ENCODE measurements around the gene PTPRG. TPM values are rescaled to one million over a fixed set of nuclear protein-coding genes. Genes with fewer than 3 reads are reported as not detected.

The PTPRG gene
- total RNA-seq, 3 donors from 2014 or later (not counting 1 experiment from before 2014, with no cell fraction given) = 1.0 to 2.9 (median 2.5) TPM

GRCh38 chr3:61687206-61687605 lies 125.8 kb downstream of the PTPRG start:
- no peaks in the 10 kb centered on the region for H3K9me3 ChIP-seq (ENCODE audit: control insufficient read depth, insufficient read depth, low read length)
- WGBS (ENCODE audit: insufficient coverage) = 87% methylated on average over 2 of the region's 2 CpGs
- H3K27me3 ChIP-seq (ENCODE audit: control insufficient read depth, insufficient read depth, low read length) = no peaks in the 10 kb centered on the region

GRCh38 chr3:61687663-61688306 lies 126.4 kb downstream of the PTPRG start:
- Mint-ChIP-seq H3K9me3 (peaks cover 0 to 2% of the 10 kb centered on the region in 2 donors), H3K27ac (no peak overlapping the region), H3K4me3 (no peak overlapping the region), H3K27me3 (ENCODE audit: low read depth in 2 of 2) (no peaks in the 10 kb centered on the region), H3K4me1 (no peaks in the 10 kb centered on the region), H3K36me3 (no peaks in the 10 kb centered on the region)
- intact Hi-C loops (cut with micrococcal nuclease) = no loop called here
- H3K27ac ChIP-seq (ENCODE audit: low read length) = no peak overlapping the region
- H3K36me3 ChIP-seq (ENCODE audit: control insufficient read depth, insufficient read depth, low read length) = no peaks in the 10 kb centered on the region
- no peaks in the 10 kb centered on the region for H3K4me1 ChIP-seq (ENCODE audit: control insufficient read depth, insufficient read depth, low read length)
- H3K4me3 ChIP-seq (ENCODE audit: low read length) = no peak overlapping the region
- H3K27me3 ChIP-seq (ENCODE audit: control insufficient read depth, insufficient read depth, low read length) = no peaks in the 10 kb centered on the region
- DNase-seq (no peak), ATAC-seq (no peak)
- H3K9me3 ChIP-seq (ENCODE audit: control insufficient read depth, insufficient read depth, low read length) = no peaks in the 10 kb centered on the region
- WGBS (ENCODE audit: insufficient coverage) = 70% methylated on average over 5 of the region's 5 CpGs
- TF ChIP-seq CTCF (IDR thresholded peaks at IDR 0.05) = no peak

More at GRCh38 chr3:61687206-61687605, 125.8 kb downstream of the PTPRG start:
- Histone ChIP-seq H3K36me3 (ENCODE audit: control insufficient read depth, insufficient read depth, low read length) (no peaks in the 10 kb centered on the region), H3K27ac (ENCODE audit: low read length) (no peak overlapping the region), H3K4me3 (ENCODE audit: low read length) (no peak overlapping the region), H3K4me1 (ENCODE audit: control insufficient read depth, insufficient read depth, low read length) (no peaks in the 10 kb centered on the region)
- no peaks in the 10 kb centered on the region for H3K27me3 Mint-ChIP-seq (ENCODE audit: low read depth in 2 of 2)
- intact Hi-C loops (cut with micrococcal nuclease) = no loop called here
- no peak for DNase-seq
- no peaks in the 10 kb centered on the region for H3K36me3 Mint-ChIP-seq
- no peak overlapping the region for H3K4me3 Mint-ChIP-seq
- TF ChIP-seq CTCF (IDR thresholded peaks at IDR 0.05) = no peak
- H3K9me3 Mint-ChIP-seq = peaks cover 0 to 2% of the 10 kb centered on the region in 2 donors
- no peaks in the 10 kb centered on the region for H3K4me1 Mint-ChIP-seq
- no peak for ATAC-seq
- H3K27ac Mint-ChIP-seq = no peak overlapping the region

GRCh38 chr3:61688307-61688984 lies 127.1 kb downstream of the PTPRG start:
- no peak overlapping the region for H3K4me3 Mint-ChIP-seq
- WGBS (ENCODE audit: insufficient coverage) = 69% methylated on average over 13 of the region's 13 CpGs
- no peak for ATAC-seq

More at GRCh38 chr3:61688307-61688984, 127.1 kb downstream of the PTPRG start:
- no peak for DNase-seq
- no peak for TF ChIP-seq CTCF (IDR thresholded peaks at IDR 0.05)
- H3K27me3 ChIP-seq (ENCODE audit: control insufficient read depth, insufficient read depth, low read length) = no peaks in the 10 kb centered on the region
- no peak overlapping the region for H3K27ac ChIP-seq (ENCODE audit: low read length)
- H3K9me3 ChIP-seq (ENCODE audit: control insufficient read depth, insufficient read depth, low read length) = no peaks in the 10 kb centered on the region
- Mint-ChIP-seq H3K9me3 (peaks cover 2 to 3% of the 10 kb centered on the region in 2 donors), H3K27ac (no peak overlapping the region), H3K27me3 (ENCODE audit: low read depth in 2 of 2) (no peaks in the 10 kb centered on the region), H3K4me1 (no peaks in the 10 kb centered on the region), H3K36me3 (no peaks in the 10 kb centered on the region)
- no peaks in the 10 kb centered on the region for H3K36me3 ChIP-seq (ENCODE audit: control insufficient read depth, insufficient read depth, low read length)
- intact Hi-C loops (cut with micrococcal nuclease) = no loop called here
- no peak overlapping the region for H3K4me3 ChIP-seq (ENCODE audit: low read length)
- H3K4me1 ChIP-seq (ENCODE audit: control insufficient read depth, insufficient read depth, low read length) = no peaks in the 10 kb centered on the region

Data from natural killer cell (primary cell).